HG03439 (cell line): ENCODE data around the gene BCR.

Experiments used
- ATAC-seq: cut with Tn5 transposase; IDR thresholded peaks from one replicate; pipeline ENCODE4 v1.9.1; 2021; ENCODE audit warnings: mild to moderate bottlenecking, moderate library complexity; ENCODE audit not compliant: unreplicated experiment

Gene BCR

GRCh38 chr22:23193882-23194281, 13.6 kb downstream of the BCR start:
- no peak for ATAC-seq

DNA sequence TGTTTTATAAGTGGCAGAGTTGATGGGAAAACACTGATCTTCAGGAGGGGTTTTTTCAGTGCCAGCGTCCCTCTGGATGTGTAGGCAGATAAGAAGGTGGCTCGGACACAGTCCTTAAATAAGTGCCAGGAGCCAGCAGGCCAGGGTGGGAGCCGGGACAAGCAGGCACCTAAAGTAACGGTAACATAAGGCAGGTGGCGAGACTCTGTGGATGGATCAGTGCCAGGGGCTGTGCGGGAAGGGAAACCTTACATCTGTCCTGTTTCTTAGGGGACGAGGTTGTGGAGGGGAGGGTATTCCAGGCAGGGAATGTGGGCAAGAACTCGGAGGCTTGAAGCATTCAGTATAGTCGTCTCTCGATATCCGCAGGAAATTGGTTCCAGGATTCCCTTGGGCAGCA, 15.9 kb downstream of the BCR start:
- ATAC-seq: no peak

- no peak for ATAC-seq
Measured at GRCh38 chr22:23197836-23198235, 17.5 kb downstream of the BCR start.

GRCh38 chr22:23199159-23199558, 18.9 kb downstream of the BCR start:
- ATAC-seq: no peak

- no peak for ATAC-seq
Measured at GRCh38 chr22:23200898-23201297, 20.6 kb downstream of the BCR start.

- no peak for ATAC-seq
Measured at GRCh38 chr22:23202812-23203451, 22.6 kb downstream of the BCR start.

DNA sequence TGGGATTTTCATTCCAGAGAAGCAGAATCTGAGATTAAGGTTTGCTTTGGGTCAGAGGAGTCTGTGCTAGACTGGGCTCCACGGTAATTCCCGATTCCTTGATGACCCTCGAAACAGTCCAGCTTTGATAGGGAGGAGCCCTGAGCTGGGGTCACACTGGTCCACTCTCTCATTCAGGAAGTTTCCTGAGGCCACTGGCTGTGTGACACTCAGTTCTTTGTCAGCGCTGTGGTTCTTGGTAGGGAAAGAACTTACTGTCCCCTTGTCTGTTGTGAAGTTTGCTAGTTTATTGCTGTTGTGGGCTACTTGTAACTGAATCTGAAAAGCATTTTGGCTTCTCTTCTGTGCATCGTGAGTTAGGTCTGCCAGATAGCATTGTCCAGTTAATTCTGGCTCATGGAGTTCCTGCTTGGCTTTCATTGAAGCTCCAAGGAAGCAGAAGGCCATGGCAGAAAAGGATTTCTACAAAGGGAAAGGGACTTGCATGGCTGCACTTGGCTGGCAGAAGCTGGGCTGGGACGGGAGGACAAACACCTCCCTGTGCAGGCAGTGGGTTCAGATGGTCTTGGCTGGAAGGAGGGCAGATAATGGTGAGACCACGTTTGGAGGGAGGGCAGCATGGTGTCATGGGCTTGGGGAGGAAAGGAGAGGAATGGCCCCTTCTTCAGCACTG, 23.3 kb downstream of the BCR start:
- ATAC-seq: no peak

DNA sequence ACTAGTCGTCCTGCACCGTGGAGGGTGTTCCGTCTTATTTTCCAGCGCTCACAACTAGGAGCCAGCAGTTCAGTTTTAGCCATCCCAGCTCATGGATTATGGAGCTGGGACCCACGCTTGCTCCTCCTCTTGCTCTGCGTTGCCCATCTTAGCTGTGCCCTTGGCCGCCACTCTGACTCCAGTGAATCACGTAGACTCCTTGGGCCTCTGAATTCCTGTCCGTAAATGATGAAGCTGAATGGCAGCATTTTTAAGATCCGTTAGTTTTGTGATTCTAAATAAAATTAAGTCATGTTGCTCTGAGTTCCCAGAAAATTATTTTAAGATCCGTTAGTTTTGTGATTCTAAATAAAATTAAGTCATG, 23.8 kb downstream of the BCR start:
- no peak for ATAC-seq

DNA sequence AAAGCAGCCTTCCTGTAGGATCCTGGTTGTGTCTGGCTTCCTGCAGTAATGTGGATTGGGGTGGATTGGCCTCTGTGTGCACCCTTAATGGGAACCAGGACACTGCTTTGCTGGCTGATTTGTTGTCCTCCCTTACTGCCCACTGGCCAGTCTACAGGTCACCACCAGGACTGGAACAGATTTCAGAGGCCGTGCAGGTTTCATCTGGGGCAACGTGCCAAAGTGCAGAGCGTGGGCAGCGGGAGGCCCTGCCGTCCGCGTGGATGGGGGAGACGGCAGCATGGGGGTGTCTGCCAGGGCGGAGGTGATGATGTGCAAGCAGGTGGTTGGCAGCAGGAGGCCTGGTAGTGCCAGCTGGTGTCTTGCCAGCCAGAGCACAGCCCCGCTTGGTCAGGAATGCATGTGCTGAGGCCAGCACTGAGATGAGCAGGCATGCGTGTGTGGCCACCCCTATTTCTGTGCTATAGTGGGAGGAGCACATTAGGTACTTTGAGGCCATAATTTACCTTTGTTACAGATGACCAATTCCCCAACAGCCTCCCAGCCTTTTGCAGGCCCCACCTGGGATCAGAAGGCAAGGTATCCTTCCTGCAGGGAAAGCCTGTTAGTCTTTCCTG, 24.3 kb downstream of the BCR start:
- no peak for ATAC-seq

GRCh38 chr22:23205339-23206049, 25.2 kb downstream of the BCR start:
- ATAC-seq: no peak

DNA sequence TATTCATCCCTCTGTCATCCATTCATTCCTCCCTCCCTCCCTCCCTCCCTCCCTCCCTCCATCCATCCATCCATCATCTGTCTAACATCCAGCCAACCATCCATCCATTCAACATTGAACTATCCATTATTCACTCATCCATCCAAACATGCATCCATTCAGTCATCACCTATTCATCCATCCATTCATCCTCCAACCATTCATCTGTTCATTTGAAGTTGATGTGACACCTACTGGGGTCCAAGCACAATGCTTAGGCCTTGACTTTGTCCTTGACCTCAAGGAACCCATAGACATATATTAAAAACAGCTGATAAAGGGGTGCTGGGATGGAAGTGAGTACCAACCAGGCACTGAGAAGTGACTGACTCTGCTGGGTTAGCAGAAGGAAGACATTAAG, 26.6 kb downstream of the BCR start:
- no peak for ATAC-seq

GRCh38 chr22:23207729-23208393, 27.6 kb downstream of the BCR start:
- ATAC-seq: no peak

DNA sequence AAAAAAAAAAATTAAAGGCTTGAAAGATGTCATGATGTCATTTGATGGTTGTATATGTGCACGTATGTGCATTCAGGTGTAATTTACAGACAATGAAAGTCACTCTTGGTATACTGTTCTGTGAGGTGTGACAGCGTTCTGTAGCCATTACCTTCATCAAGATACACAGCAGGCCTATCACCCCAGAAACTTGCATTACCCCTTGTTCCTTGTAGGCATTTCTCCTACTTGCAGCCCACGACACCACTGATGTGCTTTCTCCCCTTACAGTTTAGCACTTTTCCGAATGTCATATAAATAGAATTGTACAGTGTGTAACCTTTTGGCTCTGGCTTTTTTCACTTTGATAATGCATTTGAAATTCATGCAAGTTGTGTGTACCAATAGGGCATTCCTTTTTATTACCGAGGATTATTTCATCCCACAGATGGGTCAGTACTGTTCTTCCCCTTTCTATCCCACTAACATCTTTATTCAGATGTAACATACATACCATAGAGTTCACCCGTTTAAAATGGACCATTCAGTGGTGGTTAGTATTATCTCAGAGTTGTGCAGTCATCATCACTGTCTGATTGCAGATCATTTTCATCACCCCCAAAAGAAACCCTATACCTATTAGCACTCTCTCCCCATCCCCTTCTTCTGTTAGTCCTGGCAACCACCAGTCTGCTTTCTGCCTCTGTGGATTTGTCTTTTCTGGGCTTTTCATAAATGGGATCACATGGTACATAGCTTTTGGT, 30.3 kb downstream of the BCR start:
- no peak for ATAC-seq

GRCh38 chr22:23211622-23212021, 31.3 kb downstream of the BCR start:
- ATAC-seq: no peak

DNA sequence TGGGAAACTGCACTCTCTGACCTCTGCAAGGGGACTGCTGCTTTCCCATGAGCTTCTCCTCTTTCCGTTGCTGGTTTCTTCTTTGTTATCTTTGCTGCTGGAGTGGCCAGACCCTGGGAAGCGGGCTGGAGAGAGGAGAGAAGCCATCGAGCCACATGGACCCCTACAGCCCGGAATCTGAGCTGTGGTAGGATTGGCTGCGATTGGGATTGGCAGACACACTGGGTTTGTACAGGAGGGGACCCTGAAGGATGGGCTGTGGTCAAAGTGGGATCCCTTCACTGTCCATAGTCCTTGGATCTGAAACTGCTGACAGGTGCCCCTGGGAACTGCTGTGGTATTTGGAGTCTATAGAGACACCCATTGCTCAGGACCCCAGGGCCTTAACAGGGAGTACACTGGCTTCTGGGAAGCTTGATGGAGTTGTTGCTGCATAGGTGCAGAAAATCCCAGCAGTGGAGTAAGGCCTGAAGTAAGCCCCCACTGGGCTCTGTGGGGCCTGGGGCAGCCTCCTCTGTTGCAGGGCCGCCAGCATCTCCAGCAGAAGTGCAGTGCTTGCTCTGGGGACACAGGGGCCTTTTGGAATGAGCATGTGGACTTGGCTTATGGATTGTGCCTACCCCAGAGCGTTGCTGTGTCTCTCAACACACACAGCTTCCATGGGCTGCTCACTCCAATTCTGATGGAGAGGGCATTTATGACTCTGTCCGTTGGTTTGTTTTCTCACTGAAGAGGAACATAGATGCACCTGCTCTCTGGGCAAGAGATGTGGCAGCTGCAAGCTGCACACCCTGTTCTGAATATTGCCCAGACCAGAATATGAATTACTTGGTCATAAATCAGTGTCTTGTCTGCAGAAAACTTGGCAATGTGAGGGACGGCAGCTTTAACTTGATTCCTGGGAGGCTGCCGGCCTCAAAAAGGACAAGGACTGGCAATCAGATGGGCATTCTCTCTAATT, 32.0 kb downstream of the BCR start:
- no peak for ATAC-seq

- ATAC-seq: no peak
Measured at GRCh38 chr22:23213022-23213555, 32.8 kb downstream of the BCR start.

- no peak for ATAC-seq
Measured at GRCh38 chr22:23213581-23214334, 33.4 kb downstream of the BCR start.

GRCh38 chr22:23214398-23214797, 34.1 kb downstream of the BCR start:
- ATAC-seq: no peak
